Measurements from ENCODE around the gene SLC49A3. TPM values are rescaled to one million over a fixed set of nuclear protein-coding genes. Genes with fewer than 3 reads are reported as not detected.

SLC49A3 gene
- total and polyA plus RNA-seq, 2 of the 8 experiments (the other 6 are each of a cell fraction or from before 2014, with no cell fraction given) = 5.0 to 8.8 TPM

- TF ChIP-seq RXRA (IDR thresholded peaks at IDR 0.05; ENCODE audit: insufficient read depth, low read depth, low read length) = no peak
- no peak for TF ChIP-seq RAD21 (IDR thresholded peaks at IDR 0.05 in 1 of 2, conservative IDR thresholded peaks at IDR 0.05 in 1 of 2; ENCODE audit: low read depth in 2 of 2, low read length in 2 of 2)
- no peak for TF ChIP-seq CBX8 (IDR thresholded peaks at IDR 0.05; ENCODE audit: borderline replicate concordance, low read depth, low read length)
- no peak for TF ChIP-seq POU5F1 (IDR thresholded peaks at IDR 0.05; ENCODE audit: low read depth, low read length)
Observed at GRCh38 chr4:678331-679103, 10.4 kb downstream of the SLC49A3 start (continued).

All from H1 (cell line).